ENCODE measurements around the gene RCVRN.

- TF ChIP-seq CTCF (IDR thresholded peaks at IDR 0.05), result no peak
- TF ChIP-seq POLR2A (IDR thresholded peaks at IDR 0.05), result no peak
Observed at GRCh38 chr17:9916108-9916507, 11.0 kb upstream of the RCVRN start.

Data from uterus (tissue), 2 donors.